T-helper 22 cell (primary cell): Measurements from ENCODE around the gene CCNA1.

Experiments
- DNase-seq: peaks from one replicate; pipeline ENCODE4 v3.0.0-alpha.2; 2020; ENCODE audit warnings: low read depth

Gene CCNA1

DNA sequence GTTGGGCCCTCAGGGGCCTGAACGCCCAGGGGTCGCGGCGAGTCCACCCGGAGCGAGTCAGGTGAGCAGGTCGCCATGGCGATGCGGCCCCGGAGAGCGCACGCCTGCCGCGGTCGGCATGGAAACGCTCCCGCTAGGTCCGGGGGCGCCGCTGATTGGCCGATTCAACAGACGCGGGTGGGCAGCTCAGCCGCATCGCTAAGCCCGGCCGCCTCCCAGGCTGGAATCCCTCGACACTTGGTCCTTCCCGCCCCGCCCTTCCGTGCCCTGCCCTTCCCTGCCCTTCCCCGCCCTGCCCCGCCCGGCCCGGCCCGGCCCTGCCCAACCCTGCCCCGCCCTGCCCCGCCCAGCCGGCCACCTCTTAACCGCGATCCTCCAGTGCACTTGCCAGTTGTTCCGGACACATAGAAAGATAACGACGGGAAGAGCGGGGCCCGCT lies at the start of gene CCNA1:
CCNA1 (plus strand) TSS at position 390 of the 439 bp plus-strand sequence. CDS start 562 bp downstream, outside the sequence.
- no peak for DNase-seq

DNA sequence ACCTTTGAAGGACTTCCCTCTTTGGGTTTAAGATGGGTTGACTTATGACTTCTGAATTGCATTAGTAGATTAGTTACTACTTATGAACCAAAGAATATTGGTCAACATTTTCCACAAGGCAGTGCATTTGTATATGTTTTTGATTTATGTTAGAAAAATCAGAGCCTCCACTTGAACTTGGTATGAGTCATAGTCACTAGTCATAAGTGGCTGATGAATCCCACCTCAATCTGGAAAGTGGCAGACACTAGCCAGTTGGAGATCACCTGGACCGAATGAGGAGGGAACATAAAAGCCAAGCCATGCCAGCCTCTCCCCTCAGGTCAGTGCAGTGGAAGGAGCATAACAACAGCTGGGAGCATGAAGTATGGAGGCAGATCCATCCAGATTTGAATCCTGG lies 46.8 kb upstream of the CCNA1 start:
- no peak for DNase-seq

DNA sequence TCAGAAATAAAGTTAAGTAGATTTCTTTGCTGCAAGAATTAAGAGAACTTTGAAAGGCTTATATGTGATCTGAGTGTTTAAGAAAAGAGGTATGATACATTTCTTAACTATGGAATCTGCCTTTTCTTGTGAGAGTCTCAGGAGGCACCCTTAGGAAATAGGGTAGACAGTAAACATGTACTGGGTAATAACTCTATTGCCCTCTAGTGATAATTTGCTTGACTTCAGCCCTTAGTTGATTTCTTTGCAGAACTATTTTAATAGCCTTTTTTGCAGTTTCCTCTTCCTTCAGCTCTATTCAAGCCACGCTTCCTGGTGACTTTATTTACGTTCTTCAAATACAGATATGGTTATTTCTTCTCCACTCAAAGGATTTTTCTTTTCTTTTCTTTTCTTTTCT lies 37.0 kb upstream of the CCNA1 start:
- no peak for DNase-seq

DNA sequence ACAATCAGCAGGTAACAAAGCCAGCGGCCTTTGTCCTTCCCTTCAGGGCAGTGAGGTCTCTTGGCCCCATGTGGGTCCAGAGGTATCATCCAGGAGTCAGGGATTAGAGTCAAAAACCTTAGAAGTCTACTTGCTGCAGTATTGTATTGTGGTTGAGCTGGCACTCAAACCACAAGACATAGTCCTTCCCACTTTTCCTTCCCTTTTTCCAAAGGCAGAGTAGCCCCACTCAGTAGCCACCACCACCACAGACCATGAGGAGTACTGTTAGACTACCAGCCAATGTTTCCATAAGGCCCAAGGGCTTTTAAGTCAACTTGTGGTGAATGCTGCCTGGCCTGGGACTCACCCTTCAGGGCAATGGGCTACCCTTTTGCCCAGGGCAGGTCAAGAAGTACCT lies 27.1 kb upstream of the CCNA1 start:
- DNase-seq: no peak

DNA sequence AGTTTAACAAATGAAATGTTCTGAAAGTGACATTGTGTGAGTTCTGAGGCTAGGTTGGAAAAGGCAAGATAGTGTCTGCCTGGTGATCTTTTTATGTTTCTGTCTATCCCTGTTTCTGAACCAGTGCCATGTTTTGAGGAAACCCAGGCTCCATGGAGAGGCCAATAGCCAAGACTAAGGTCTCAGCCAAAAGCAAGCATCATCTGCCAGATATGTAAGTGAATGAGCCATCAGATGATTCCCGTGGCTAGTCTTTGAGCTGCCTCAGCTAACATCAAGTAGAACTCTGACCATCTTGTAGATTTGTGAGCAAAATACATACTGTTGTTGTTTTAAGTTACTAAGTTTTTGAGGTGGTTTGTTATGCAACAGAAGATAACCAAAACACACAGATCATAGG lies 19.6 kb upstream of the CCNA1 start:
- DNase-seq: no peak

DNA sequence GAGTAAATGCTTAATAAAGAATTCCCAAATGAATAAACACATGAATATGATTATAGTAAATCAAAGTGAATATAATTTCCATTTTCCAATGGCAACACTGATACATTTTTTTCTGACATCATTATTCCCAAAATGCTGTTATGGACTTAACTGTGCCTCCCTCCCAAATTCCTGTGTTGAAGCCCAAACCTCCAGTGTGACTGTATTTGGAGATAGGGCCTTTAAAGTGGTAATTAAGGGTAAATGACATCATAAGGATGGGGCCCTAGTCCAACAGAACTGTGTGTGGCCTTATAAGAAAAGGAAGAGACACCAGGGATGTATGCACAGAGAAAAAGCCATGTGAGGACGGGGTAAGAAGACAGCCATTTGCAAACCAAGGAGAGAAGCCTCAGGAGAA lies 19.1 kb upstream of the CCNA1 start:
- no peak for DNase-seq

DNA sequence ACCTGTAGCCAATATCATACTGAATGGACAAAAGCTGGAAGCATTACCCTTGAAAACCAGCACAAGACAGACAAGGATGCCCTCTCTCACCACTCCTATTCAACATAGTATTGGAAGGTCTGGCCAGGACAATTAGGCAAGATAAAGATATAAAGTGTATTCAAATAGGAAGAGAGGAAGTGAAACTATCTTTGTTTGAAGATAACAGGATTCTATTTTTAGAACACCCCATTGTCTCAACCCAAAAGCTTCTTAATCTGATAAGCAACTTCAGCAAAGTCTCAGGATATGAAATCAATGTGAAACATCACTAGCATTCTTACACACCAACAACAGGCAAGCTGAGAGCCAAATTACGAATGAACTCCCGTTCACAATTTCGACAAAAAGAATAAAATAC lies 17.8 kb upstream of the CCNA1 start:
- no peak for DNase-seq

DNA sequence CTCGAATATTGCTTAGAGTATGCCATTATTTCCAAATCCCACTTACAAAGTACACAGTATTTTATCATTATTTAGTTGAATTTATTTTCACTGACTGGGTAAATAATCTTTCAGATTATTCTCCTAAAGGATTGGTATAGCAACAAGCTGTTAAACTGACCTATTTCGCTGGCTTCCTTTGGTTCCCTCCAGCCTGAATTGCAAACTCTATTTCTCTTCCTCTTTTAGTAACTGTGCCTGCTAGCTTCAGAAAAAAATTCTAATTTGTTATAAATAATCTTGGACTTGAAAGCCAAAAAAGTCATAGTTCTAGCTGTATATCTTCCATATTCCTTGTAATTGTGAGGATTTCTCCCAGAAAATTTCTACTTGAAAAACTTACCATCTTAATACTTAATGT lies 15.0 kb upstream of the CCNA1 start:
- DNase-seq: no peak

DNA sequence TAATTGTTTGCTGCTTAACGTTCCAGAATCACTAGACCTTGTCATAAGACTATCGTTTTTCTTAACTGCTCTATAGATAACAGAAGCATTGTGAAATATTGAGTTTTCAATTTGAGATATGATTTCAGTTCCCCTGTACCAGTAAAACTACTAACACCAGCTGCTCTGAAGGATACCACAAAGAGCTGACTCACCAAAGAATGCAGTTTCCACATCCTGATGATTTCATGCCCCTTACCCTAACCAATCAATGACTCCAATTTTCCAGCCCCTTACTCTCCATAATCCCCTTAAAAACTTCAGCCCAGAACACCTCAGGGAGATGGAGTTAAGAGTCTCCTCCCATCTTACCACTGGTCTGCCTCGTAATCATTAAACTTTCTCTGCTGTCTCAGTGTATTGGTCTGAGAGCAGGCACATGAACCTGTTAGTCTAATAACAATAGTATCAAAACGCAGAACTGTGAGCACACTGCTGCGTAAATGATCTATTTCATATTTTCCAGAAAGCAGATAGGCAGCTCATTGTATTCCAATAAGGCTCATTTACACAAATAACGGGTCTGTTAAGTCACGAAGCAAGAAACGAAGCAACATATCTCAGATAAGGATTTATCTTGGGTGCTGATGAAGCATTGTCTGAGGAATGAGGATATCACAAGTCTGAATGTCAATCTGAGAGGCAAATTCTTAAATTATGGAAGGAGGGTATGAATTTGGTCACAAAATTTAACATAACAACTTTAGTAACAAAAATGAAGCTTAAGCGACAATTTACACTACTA lies 14.1 kb upstream of the CCNA1 start:
- no peak for DNase-seq

DNA sequence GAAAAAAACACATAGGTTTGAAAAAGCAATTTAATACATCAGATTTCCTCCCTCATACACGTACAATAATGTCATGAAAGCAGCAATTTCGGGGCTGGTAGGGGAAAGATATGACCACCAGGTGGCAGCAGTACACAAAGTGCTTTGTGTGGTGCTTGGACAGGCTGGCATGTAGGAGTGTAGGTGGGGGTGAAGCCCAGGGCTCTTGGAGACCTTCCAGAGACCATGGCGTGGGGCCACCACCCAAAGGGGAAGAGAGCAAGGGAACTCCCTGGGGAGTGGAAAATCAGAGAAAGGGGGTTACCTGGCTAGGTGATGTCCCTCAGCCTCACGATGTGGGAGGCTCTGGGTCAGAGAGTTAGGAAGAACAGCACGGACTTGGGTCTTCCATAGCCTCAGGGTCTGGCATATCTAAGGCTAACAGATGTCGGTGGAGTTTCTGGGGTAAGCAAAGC lies 11.8 kb upstream of the CCNA1 start:
- peak; percentile 1 for DNase-seq

DNA sequence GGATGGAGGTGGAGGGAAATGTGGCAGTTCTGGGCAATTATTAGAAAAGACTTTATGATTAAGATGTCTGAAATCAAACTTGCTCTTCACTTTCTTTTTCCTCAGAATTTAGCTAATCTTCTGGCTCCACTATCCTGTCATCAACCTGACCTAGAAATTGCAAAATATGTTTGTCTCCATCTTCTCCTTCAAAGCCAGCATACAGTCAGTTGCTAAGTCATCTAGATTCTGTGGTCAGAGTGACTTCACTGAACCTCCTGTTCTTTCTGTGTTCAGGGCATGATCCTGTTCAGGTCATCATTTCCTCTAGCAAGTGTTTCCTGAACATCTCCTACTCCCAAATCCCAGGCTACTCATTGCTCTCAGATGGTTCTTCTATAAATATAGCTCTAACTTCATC lies 10.8 kb upstream of the CCNA1 start:
- DNase-seq: no peak

DNA sequence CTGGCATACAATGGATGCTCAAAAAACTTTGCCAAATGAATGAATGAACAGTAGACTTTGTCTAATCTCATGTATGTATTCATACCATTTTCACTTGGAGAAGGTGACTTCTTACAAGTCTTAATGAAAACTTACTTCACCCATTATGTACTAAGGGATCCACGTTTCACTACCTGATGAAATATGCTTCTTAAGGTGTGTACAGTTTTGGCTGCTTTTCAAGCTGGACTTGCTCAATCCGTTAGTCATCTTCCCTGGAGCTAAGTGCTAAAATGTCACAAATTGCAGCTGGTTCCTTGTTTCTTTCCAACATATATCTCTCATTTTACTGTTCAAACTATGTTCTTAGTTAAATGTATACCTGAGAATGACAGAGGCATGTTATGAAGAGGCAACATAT lies 4.2 kb upstream of the CCNA1 start:
- DNase-seq: no peak

DNA sequence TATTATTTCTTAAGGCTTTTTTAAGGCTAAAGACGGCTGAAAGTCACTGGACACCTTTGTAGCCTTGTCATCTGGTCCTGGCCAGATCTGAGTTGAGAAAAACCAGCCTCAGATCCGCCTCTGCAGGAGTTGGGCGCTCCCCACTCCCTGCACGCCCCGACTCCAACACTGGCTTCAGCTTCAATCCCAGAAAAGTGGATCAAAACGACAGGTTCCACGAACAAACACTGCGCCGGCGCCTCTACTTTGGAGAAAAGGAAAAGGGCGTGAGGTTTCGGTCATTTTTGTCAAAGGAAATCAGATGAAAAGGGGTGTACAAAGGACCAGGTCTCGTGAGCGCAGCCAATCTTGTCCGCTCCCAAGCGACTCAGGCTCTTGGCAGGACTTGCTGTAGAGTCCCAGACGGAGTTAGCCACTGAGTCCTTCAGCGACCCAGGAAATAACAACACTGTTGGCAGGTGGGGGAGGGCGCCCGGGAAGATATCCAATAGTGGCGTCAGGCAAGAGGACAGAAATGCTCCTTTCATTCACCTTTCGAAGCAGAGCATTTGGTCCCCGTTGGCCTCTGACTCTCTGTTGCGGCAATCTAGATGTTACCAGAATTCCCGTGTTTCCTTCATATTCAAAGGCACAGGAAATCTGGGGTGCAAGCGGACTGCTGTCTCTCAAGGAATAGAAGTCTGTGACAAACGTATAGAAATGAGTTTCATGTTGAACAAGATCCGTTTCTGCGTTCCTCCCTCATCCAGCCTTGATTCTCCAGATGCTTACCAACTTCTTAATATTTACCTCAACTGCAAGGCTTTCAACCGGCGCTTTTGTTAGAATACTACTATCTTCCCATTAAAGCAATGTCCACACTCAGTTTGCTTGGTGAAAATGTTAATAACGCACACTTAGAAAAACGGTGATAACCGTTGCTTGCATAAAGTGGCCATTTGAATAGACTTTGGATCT lies 1.8 kb upstream of the CCNA1 start:
- no peak for DNase-seq

DNA sequence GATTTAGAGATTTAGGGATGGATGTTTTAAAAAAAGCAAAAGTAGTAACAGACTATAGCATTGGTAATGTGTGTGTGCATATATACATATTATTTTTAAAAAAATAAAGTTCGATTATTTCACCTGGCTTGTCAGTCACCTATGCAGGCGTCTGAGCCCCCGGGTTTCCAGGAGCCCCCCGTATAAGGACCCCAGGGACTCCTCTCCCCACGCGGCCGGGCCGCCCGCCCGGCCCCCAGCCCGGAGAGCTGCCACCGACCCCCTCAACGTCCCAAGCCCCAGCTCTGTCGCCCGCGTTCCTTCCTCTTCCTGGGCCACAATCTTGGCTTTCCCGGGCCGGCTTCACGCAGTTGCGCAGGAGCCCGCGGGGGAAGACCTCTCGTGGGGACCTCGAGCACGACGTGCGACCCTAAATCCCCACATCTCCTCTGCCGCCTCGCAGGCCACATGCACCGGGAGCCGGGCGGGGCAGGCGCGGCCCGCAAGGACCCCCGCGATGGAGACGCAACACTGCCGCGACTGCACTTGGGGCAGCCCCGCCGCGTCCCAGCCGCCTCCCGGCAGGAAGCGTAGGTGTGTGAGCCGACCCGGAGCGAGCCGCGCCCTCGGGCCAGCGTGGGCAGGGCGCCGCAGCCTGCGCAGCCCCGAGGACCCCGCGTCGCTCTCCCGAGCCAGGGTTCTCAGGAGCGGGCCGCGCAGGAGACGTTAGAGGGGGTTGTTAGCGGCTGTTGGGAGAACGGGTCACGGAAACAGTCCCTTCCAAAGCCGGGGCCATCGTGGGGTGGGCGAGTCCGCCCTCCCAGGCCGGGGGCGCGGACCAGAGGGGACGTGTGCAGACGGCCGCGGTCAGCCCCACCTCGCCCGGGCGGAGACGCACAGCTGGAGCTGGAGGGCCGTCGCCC lies 840 bp upstream of the CCNA1 start:
- no peak for DNase-seq

DNA sequence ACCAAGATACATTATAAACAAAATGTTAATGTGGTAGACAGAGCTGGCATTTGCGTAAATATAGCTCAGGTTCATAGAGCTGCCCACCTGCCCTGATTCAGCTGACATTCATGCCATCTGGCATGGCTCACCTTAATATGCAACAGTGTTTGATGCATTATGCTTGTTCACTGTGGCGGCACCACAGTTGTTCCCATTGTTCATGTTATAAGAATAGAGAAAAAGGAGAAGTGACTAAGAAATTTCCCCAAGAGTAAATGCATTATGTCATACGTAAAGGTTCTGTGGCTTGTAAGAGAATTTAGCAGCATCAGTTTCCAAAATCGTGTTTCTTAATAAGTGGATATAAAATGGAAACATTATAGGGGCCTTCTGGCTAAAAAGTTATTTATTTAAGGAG lies 4.5 kb downstream of the CCNA1 start:
- no peak for DNase-seq

DNA sequence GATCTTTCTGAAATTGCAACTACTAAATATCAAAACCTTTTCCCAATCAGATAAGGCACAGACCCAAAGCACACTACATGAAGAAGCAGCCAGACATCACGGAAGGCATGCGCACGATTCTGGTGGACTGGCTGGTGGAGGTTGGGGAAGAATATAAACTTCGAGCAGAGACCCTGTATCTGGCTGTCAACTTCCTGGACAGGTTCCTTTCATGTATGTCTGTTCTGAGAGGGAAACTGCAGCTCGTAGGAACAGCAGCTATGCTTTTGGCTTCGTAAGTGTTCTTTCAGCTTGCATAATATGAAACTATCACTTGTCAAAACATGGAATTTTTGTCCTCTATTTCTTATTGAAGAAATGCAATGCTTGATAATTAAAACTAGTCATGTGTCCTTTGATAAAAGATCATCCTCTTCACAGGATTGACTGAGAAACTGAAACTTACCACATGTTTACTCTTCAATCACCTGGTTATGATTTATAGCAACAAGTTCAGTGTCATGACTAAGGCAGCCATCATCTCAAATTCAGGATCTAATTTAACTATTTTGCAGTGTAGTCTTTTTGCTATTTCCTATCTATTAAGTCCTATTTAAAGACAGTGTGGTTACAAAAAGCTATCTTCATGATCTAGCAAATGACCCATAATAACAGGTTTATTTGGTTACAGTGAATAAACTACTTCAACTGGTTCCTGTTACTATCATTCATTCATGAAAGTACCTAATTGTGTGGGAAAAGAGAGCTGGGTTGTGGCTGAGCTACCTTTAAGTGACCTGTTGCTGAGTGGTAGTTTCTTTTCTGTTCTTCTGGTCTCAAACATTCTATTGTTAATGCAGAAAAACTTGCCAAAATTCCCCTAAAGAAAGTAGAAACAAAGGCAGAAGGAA lies 6.5 kb downstream of the CCNA1 start:
- no peak for DNase-seq

DNA sequence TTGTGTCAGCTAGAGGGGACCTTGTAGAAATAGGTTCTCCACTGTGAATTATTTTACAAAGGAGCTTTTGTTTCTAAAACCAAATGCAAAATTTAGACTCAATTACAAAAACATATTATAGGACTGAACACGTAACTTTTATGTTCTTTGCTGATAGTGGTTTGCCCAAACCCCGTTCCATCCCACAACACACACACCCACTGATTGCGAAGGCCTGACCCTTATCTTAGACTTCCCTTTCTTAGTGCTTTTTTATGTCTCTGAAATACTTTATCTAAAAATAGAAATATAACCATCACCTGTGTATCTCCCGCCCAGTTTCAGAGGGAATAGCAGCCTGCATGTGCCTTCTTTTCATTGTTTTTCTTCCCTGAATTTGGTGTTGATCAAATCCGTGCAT lies 13.0 kb downstream of the CCNA1 start:
- DNase-seq: no peak

DNA sequence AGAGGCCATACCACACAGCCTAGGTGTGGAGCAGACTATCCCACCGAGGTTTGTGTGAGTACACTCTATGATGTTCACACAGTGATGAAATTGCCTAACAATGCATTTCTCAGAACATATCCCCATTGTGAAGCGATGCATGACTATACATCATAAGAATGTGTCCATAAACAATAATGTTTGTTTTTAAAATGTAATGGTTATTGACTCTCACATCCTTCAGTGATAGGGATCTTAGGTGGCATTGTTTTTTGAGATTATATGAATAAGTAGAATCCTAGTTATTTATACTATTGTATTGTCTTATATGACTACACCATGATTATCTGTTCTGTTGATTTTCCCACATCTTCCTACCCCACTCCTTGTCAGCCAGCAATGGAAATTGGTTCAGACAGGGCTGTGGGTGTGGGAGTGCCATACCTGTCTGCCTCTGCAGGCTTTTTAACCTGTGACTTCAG lies 13.6 kb downstream of the CCNA1 start:
- no peak for DNase-seq

DNA sequence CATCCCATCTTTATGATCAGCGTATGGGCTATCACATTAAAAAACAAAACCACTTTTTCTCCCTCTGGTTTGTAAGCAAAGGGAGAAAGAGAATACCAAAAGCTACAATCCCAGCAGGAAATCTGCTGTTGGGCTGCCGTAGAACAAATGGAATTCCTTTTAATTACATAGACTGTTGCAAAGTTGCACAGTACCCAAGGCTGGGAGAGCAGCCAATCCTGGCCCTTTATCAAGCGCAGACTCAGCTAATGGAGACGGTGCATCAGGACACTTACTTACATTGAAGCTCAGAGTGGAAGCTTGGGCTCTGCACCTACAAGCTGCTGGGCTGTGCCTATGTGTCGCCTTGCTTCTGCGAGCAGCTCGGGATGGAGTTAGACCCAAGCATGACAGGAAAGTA lies 15.2 kb downstream of the CCNA1 start:
- no peak for DNase-seq

DNA sequence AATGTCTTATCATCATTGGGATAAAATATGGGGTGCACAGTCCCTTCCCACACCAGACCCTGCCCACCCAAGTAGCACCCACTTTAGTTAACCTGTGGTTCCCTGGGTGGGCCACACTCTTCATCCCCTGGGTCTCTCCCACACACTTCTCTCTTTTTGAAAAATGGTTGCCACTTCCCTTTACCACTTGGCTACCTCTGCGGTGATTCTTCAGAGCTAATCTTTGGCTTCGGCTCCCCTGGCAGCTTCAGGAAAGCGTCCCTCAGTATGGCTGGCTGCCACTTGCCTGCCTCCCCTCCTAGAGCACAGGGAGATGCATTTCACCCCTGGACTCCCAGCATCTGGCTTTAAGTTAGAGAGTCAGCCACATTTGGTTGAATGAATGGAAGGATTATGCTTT lies 18.2 kb downstream of the CCNA1 start:
- DNase-seq: no peak

DNA sequence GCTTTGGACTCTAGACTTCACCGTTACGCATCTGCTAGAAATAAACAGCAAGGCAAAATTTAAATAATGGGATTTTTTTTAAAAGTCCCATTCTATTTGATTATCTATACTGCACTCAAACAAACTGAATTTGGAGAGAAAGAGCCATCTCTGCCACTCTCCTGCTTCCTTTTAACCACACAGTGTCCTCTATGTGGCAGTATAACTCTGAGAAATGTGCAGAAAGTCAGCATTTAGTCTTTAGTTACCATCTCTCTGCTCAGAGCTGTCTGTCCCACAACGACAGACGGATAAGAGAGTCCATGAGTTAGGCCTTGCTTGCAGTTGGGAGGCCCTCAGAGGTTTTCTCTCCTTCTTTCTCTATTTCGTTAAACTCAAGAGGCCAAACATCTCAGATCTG lies 21.2 kb downstream of the CCNA1 start:
- DNase-seq: no peak
